Upper lobe of right lung (tissue), 1 donor: ENCODE data around the gene LRRC43. TPM values are rescaled to one million over a fixed set of nuclear protein-coding genes. Genes with fewer than 3 reads are reported as not detected.
A peak's percentile ranks its signal among the peaks of the same experiment; 100 is the strongest.

Source experiments
- ATAC-seq: fragments of 200-7000 bp; cut with Tn5 transposase; one replicate; pipeline ENCODE4 v1.9.1; 2020; ENCODE audit warnings: mild to moderate bottlenecking, moderate library complexity
- DNase-seq: peaks from one replicate; pipeline ENCODE4 v3.0.0-alpha.2; 2020
- H3K27ac ChIP-seq: fragments of 200-600 bp; one replicate; pipeline ENCODE4 v1.8.0; 2022
- H3K27me3 ChIP-seq: fragments of 200-600 bp; one replicate; pipeline ENCODE4 v1.8.0; 2022; ENCODE audit warnings: mild to moderate bottlenecking
- H3K36me3 ChIP-seq: fragments of 200-600 bp; one replicate; pipeline ENCODE4 v1.8.0; 2022
- H3K4me1 ChIP-seq: fragments of 200-600 bp; one replicate; pipeline ENCODE4 v1.8.0; 2022
- H3K4me3 ChIP-seq: fragments of 200-600 bp; one replicate; pipeline ENCODE4 v1.8.0; 2022; ENCODE audit warnings: mild to moderate bottlenecking
- H3K9me3 ChIP-seq: fragments of 200-600 bp; one replicate; pipeline ENCODE4 v1.8.0; 2022
- intact Hi-C: fragments of 100-400 bp; cut with DNase I; formaldehyde crosslinking; loops from one replicate; pipeline ENCODE4 v1.11.0; 2022
- total RNA-seq: library from RNA; stranded (reverse); fragmentation: NEBNext Ultra II Directional; extraction: Animal tissue kit (Norgen Biotek cat#: 25700); gene quantifications from one replicate; pipeline ENCODE4 v1.2.1, GENCODE V29; 2021
- TF ChIP-seq, protein P1 (sequence below): fragments of 200-600 bp; IDR thresholded peaks from one replicate; pipeline ENCODE4 v1.8.0; 2022; ENCODE audit warnings: antibody characterized with exemption
- donor health status: DM: no; HTN: yes; CAD: no; lungs with severe emphysema.

Gene LRRC43
- total RNA-seq, 1 donor from 2014 or later: not detected

DNA sequence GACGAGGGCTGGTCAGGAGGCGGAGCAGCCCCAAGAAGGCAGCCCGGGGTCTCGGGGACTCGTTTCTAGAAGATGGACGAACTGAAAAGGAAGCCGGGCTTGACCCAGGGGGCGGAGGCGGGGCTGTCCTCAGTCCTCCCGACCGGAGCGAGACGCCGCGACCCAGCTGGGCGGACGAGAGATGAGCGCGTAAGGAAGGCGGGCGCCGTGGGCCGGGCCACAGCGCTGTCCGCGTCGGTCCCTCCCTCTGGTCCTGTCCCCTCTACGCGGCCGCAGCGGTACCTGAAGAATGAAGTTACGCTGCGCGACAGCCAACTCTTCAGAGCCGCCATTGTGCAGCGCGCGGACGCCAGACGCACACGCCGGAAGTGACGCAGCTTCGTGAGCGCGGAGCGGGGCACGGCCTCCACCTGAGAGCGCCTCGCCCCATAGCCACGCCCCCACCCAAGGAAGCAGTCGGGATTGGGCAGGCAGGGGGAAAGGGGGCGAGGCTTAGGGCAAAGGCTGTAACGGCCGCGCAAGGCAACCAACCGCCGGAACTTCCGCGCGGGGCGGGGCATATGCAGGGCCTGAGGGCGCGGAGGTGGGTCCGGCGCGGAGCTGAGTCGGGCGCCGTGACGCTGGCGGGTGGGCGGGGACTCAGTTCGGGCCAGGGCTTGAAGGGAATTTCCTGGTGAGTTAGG, 42.9 kb downstream of the LRRC43 start, which contains the start of gene DIABLO:
Gene DIABLO, minus strand, starts transcription at position 370 of the 683 bp plus-strand sequence. Its CDS starts 38 bp downstream, at position 332.
- DNase-seq: peak; percentile 100
- Histone ChIP-seq H3K27ac (peak within 1 kb of the TSS; percentile 98), H3K36me3 (peaks cover 36% of the 10 kb centered on the region), H3K27me3 (no peaks in the 10 kb centered on the region), H3K4me1 (peaks cover 15% of the 10 kb centered on the region), H3K9me3 (no peaks in the 10 kb centered on the region), H3K4me3 (peak within 1 kb of the TSS; percentile 89)
- intact Hi-C loops: no loop called here
- TF ChIP-seq, protein P1, sequence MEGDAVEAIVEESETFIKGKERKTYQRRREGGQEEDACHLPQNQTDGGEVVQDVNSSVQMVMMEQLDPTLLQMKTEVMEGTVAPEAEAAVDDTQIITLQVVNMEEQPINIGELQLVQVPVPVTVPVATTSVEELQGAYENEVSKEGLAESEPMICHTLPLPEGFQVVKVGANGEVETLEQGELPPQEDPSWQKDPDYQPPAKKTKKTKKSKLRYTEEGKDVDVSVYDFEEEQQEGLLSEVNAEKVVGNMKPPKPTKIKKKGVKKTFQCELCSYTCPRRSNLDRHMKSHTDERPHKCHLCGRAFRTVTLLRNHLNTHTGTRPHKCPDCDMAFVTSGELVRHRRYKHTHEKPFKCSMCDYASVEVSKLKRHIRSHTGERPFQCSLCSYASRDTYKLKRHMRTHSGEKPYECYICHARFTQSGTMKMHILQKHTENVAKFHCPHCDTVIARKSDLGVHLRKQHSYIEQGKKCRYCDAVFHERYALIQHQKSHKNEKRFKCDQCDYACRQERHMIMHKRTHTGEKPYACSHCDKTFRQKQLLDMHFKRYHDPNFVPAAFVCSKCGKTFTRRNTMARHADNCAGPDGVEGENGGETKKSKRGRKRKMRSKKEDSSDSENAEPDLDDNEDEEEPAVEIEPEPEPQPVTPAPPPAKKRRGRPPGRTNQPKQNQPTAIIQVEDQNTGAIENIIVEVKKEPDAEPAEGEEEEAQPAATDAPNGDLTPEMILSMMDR: no peak
- peak; percentile 98 for ATAC-seq

DNA sequence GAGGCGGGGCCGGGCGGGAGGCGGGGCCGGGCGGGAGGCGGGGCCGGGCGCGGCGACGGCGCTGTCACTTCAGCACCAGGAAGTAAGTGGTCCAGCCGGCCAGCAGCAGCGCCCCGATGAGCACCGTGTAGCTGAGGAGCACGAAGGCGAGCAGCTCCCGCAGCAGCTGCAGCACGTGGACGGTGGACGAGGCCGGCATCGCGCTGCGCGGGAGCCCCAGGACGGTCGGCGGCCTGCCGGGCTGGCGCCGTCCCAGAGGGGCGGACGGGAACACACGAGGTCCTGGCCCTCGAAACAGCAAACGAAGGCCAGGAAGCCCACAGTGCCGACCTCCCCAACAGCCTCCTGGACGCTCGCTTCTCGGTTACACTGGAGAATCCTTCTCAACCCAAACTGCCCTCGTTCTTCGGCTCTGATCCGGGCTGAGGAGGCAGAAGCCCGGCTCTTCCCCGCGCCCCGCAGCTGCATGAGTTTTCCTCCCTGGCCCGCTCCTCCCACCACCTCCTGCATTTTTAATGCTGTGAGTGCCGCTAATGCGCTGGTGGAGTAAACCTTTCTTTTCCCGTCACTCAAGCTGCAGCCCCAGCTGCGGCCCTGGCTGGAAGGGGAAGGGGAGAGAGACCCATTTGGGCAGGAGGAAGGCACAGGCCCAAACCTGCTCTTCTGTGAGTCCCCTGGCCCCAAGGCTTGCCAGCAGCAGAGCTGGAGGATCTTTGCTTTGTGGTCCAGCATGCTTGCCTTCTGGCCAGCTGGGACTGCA, 43.6 kb downstream of the LRRC43 start:
- no peaks in the 10 kb centered on the region for H3K9me3 ChIP-seq
- H3K27me3 ChIP-seq: no peaks in the 10 kb centered on the region
- TF ChIP-seq, protein P1: no peak
- H3K36me3 ChIP-seq: peaks cover 36% of the 10 kb centered on the region
- DNase-seq: no peak
- ATAC-seq: no peak
- intact Hi-C loops: no loop called here
- peak overlapping the region; percentile 56 for H3K4me3 ChIP-seq
- no peak overlapping the region for H3K27ac ChIP-seq
- peaks cover 15% of the 10 kb centered on the region for H3K4me1 ChIP-seq

DNA sequence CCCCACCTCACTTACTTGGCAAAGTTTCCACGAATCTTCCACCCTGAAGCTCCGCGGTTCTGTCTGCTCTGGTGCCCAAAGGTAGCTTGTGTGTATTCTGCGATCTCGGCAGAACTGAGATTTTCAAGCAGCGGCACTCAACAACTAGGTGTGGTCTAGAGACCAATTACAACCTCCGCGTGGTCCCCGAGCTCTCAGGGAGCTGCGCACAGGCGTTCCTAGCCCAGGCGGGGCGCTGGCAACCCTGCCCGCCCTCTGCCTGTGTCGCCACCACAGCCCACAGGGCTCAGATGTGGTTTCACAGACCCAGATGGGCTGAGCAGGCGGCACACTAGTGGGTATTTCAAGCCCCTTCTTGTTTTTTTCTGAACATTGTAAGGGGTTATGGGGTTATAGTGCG, 44.4 kb downstream of the LRRC43 start:
- ATAC-seq (no peak), DNase-seq (no peak)
- TF ChIP-seq, protein P1: no peak
- no peaks in the 10 kb centered on the region for H3K27me3 ChIP-seq
- H3K9me3 ChIP-seq: no peaks in the 10 kb centered on the region
- intact Hi-C loops: no loop called here
- H3K4me3 ChIP-seq: no peak overlapping the region
- H3K27ac ChIP-seq: no peak overlapping the region
- H3K4me1 ChIP-seq: peaks cover 15% of the 10 kb centered on the region
- peaks cover 37% of the 10 kb centered on the region for H3K36me3 ChIP-seq

DNA sequence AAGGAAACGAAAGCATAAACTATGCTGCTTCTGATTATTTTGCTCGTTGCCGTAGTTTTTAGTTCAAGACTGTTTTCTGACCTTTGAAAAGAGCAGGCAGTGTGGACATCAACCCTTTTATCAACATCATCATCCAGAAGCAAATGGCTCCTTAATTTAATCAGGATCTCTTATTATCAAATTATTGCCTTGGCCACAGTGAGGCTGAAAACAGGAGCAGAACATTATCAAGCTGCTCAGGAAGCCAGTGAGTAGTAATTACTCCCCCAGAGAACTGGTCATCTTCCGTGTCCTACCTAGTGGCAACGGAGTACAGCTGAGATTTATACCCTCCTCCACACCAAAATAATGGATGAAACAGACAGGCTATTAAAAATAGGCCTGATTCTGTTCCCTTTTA, 45.2 kb downstream of the LRRC43 start:
- peaks cover 44% of the 10 kb centered on the region for H3K36me3 ChIP-seq
- H3K9me3 ChIP-seq: no peaks in the 10 kb centered on the region
- ATAC-seq (no peak), DNase-seq (no peak)
- H3K27ac ChIP-seq: no peak overlapping the region
- no peak overlapping the region for H3K4me3 ChIP-seq
- no peaks in the 10 kb centered on the region for H3K27me3 ChIP-seq
- peaks cover 15% of the 10 kb centered on the region for H3K4me1 ChIP-seq
- TF ChIP-seq, protein P1: no peak
- intact Hi-C loops: no loop called here

DNA sequence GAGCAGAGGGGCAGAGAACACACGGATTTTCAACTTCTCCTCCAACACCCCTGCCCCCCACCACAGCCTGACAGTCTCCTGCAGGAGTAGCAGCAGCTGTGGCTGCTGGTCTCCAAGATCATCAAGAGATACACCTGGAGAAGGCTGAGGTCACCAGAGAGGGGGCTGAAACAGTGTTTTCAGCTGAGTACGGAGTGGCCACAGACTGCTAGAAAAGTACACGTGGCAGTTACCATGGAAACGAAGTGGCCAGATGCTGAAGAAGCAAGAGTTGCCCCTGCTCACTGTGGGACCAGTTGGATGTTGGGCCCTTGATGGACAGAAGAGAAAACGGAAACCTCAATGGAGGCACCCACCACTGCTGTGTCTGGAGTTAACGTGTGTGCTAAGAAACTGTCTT, 47.9 kb downstream of the LRRC43 start:
- H3K36me3 ChIP-seq: peaks cover 65% of the 10 kb centered on the region
- H3K9me3 ChIP-seq: no peaks in the 10 kb centered on the region
- ATAC-seq: no peak
- H3K27ac ChIP-seq: no peak overlapping the region
- H3K4me1 ChIP-seq: peaks cover 7% of the 10 kb centered on the region
- no peaks in the 10 kb centered on the region for H3K27me3 ChIP-seq
- TF ChIP-seq, protein P1: no peak
- H3K4me3 ChIP-seq: no peak overlapping the region
- intact Hi-C loops: no loop called here
- no peak for DNase-seq
